H9 (cell line): ENCODE results near the gene E2F4. TPM values are rescaled to one million over a fixed set of nuclear protein-coding genes. Genes with fewer than 3 reads are reported as not detected.
A peak's percentile ranks its signal among the peaks of the same experiment; 100 is the strongest.

Experiments used
- DNase-seq: peaks from one replicate; pipeline ENCODE4 v3.0.0-alpha.2; 2017
- H2AFZ ChIP-seq: one replicate; pipeline ENCODE4 v1.6.1; 2013; ENCODE audit warnings: mild to moderate bottlenecking, low read length, control low read depth, moderate library complexity
- H2AK5ac ChIP-seq: 2 replicates; pipeline ENCODE4 v1.6.1; 2013; ENCODE audit warnings: low read length, control low read depth, mixed read lengths; ENCODE audit not compliant: insufficient read length
- H2BK120ac ChIP-seq: one replicate; pipeline ENCODE4 v1.6.1; 2013; ENCODE audit warnings: low read depth, mild to moderate bottlenecking, low read length, control low read depth, inconsistent platforms; ENCODE audit not compliant: poor library complexity, severe bottlenecking
- H2BK12ac ChIP-seq: 2 replicates; pipeline ENCODE4 v1.6.1; 2013; ENCODE audit warnings: low read length, control low read depth, mixed read lengths, low read depth; ENCODE audit not compliant: insufficient read length
- H2BK15ac ChIP-seq: 2 replicates; pipeline ENCODE4 v1.6.1; 2013; ENCODE audit warnings: low read depth, low read length, control low read depth
- H2BK20ac ChIP-seq: one replicate; pipeline ENCODE4 v1.6.1; 2013; ENCODE audit warnings: low read depth, mild to moderate bottlenecking, low read length, control low read depth, inconsistent platforms; ENCODE audit not compliant: poor library complexity, severe bottlenecking
- H2BK5ac ChIP-seq: 2 replicates; pipeline ENCODE4 v1.6.1; 2013; ENCODE audit warnings: low read length, control low read depth, mixed read lengths; ENCODE audit not compliant: insufficient read length
- H3K14ac ChIP-seq: 2 replicates; pipeline ENCODE4 v1.6.1; 2013; ENCODE audit warnings: low read length, control low read depth; ENCODE audit not compliant: insufficient read depth
- H3K18ac ChIP-seq: 2 replicates; pipeline ENCODE4 v1.6.1; 2013; ENCODE audit warnings: low read depth, mild to moderate bottlenecking, mixed read lengths, low read length, control low read depth; ENCODE audit not compliant: insufficient read length
- H3K23ac ChIP-seq: 2 replicates; pipeline ENCODE4 v1.6.1; 2013; ENCODE audit warnings: low read length, control low read depth, mixed read lengths, low read depth; ENCODE audit not compliant: insufficient read length
- H3K23me2 ChIP-seq: 2 replicates; pipeline ENCODE4 v1.6.1; 2013; ENCODE audit warnings: low read depth, mild to moderate bottlenecking, mixed read lengths, low read length, control low read depth; ENCODE audit not compliant: insufficient read length, poor library complexity, severe bottlenecking
- H3K27ac ChIP-seq: 2 replicates; pipeline ENCODE4 v1.5.1; 2013; ENCODE audit warnings: low read length, control low read depth, mixed read lengths, low read depth; ENCODE audit not compliant: insufficient read length
- H3K27me3 ChIP-seq: 2 replicates; pipeline ENCODE4 v1.6.1; 2013; ENCODE audit warnings: low read length, control low read depth, inconsistent platforms; ENCODE audit not compliant: insufficient read depth
- H3K4ac ChIP-seq: 2 replicates; pipeline ENCODE4 v1.6.1; 2013; ENCODE audit warnings: low read depth, mild to moderate bottlenecking, control low read depth, inconsistent platforms, low read length, moderate library complexity
- H3K4me1 ChIP-seq: 2 replicates; pipeline ENCODE4 v1.6.1; 2013; ENCODE audit warnings: low read length, control low read depth, inconsistent platforms; ENCODE audit not compliant: insufficient read depth
- H3K4me2 ChIP-seq: 2 replicates; pipeline ENCODE4 v1.6.1; 2013; ENCODE audit warnings: low read length, control low read depth, mixed read lengths; ENCODE audit not compliant: insufficient read length, insufficient read depth
- H3K56ac ChIP-seq: 2 replicates; pipeline ENCODE4 v1.6.1; 2013; ENCODE audit warnings: low read depth, mild to moderate bottlenecking, mixed read lengths, low read length, control low read depth; ENCODE audit not compliant: insufficient read length
- H3K79me1 ChIP-seq: 2 replicates; pipeline ENCODE4 v1.6.1; 2013; ENCODE audit warnings: low read depth, mild to moderate bottlenecking, moderate library complexity, low read length, control low read depth, inconsistent platforms; ENCODE audit not compliant: insufficient read depth, poor library complexity, severe bottlenecking
- H3K79me2 ChIP-seq: 2 replicates; pipeline ENCODE4 v1.6.1; 2013; ENCODE audit warnings: low read length, control low read depth, inconsistent platforms; ENCODE audit not compliant: insufficient read depth
- H3K9ac ChIP-seq: 2 replicates; pipeline ENCODE4 v1.6.1; 2013; ENCODE audit warnings: low read length, control low read depth, mixed read lengths; ENCODE audit not compliant: insufficient read length; ENCODE audit errors: extremely low read depth
- H3K9me3 ChIP-seq: one replicate; pipeline ENCODE4 v1.6.1; 2013; ENCODE audit warnings: low read depth, low read length, inconsistent platforms; ENCODE audit not compliant: control insufficient read depth
- H3T11ph ChIP-seq: one replicate; pipeline ENCODE4 v1.6.1; 2013; ENCODE audit warnings: mild to moderate bottlenecking, low read length, control low read depth, inconsistent platforms
- H4K20me1 ChIP-seq: one replicate; pipeline ENCODE4 v1.6.1; 2013; ENCODE audit not compliant: control insufficient read depth, insufficient read length, insufficient read depth
- H4K5ac ChIP-seq: 2 replicates; pipeline ENCODE4 v1.6.1; 2013; ENCODE audit warnings: low read depth, mild to moderate bottlenecking, mixed read lengths, low read length, control low read depth; ENCODE audit not compliant: insufficient read length
- H4K8ac ChIP-seq: replicated peaks from 2 replicates; pipeline ENCODE4 v1.6.1; 2013; ENCODE audit warnings: low read length, control low read depth, mixed read lengths, low read depth; ENCODE audit not compliant: insufficient read length
- H4K91ac ChIP-seq: 2 replicates; pipeline ENCODE4 v1.6.1; 2013; ENCODE audit warnings: low read depth, mild to moderate bottlenecking, moderate library complexity, mixed read lengths, low read length, control low read depth; ENCODE audit not compliant: insufficient read length
- H3K27ac Mint-ChIP-seq, 3 experiments: 2 replicates in 2 of 3; 3 replicates in 1 of 3; pipeline ENCODE4 v1.8.0; 2020 to 2021; ENCODE audit warnings: mixed read lengths in 3 of 3, mild to moderate bottlenecking in 1 of 3, moderate library complexity in 1 of 3
- H3K27me3 Mint-ChIP-seq: 2 replicates; pipeline ENCODE4 v1.8.0; 2021; ENCODE audit warnings: low read depth, mild to moderate bottlenecking, moderate library complexity, mixed read lengths
- H3K36me3 Mint-ChIP-seq, 3 experiments: 2 replicates in 2 of 3; 3 replicates in 1 of 3; pipeline ENCODE4 v1.8.0; 2020 to 2021; ENCODE audit warnings: low read depth in 3 of 3, mixed read lengths in 3 of 3; ENCODE audit not compliant: insufficient read depth in 1 of 3
- H3K4me1 Mint-ChIP-seq, 2 experiments: 2 replicates each; pipeline ENCODE4 v1.8.0; 2020; ENCODE audit warnings: mixed read lengths in 2 of 2
- H3K4me3 Mint-ChIP-seq, 2 experiments: 2 replicates in 1 of 2; 3 replicates in 1 of 2; pipeline ENCODE4 v1.8.0; 2020 to 2021; ENCODE audit warnings: mild to moderate bottlenecking in 2 of 2, mixed read lengths in 2 of 2, moderate library complexity in 1 of 2
- H3K9me3 Mint-ChIP-seq, 2 experiments: 2 replicates in 1 of 2; 3 replicates in 1 of 2; pipeline ENCODE4 v1.8.0; 2020; ENCODE audit warnings: mild to moderate bottlenecking in 2 of 2, mixed read lengths in 2 of 2, moderate library complexity in 1 of 2
- CTCF ChIP-seq: fragments of 200-600 bp; sonication (generic); conservative IDR thresholded peaks from 3 replicates; pipeline ENCODE4 v1.8.0; 2021; ENCODE audit warnings: antibody characterized with exemption, mild to moderate bottlenecking
- WGBS: extraction: QIAGEN DNeasy Blood & Tissue Kit; methylation state at CpG from one replicate; pipeline ENCODE4 v1.1.7; 2013; ENCODE audit warnings: missing lambda C conversion rate, low lambda C conversion rate, mixed read lengths; ENCODE audit not compliant: insufficient read length; ENCODE audit errors: extremely low coverage; 5-methylcytosine and 5-hydroxymethylcytosine counted together
- total RNA-seq: library from RNA; stranded (reverse); gene quantifications from 2 replicates; pipeline ENCODE4 v1.2.1, GENCODE V29; 2021

E2F4 gene
- total RNA-seq, 1 experiment from 2014 or later = 116 TPM

GRCh38 chr16:67191411-67191994, 452 bp upstream of the E2F4 start:
- H3K23ac ChIP-seq = no peak overlapping the region
- no peak overlapping the region for H4K91ac ChIP-seq
- Mint-ChIP-seq H3K4me3 (peak overlapping the region; percentile 86 to 93), H3K27me3 (peaks cover 8% of the 10 kb centered on the region), H3K9me3 (no peaks in the 10 kb centered on the region; a peak in 1 of 5 replicates), H3K36me3 (peaks cover 31 to 39% (median 37%) of the 10 kb centered on the region in 3 experiments), H3K4me1 (peaks cover 23 to 34% of the 10 kb centered on the region in 2 experiments), H3K27ac (no peak overlapping the region)
- no peaks in the 10 kb centered on the region for H3K4me1 ChIP-seq
- H3K27me3 ChIP-seq = no peaks in the 10 kb centered on the region; the same call in 1 of the 2 replicates
- H4K8ac ChIP-seq = no peak overlapping the region
- no peak overlapping the region for H3K18ac ChIP-seq
- no CpG with 5 or more reads among the region's 9 CpGs for WGBS
- peak overlapping the region; percentile 89 for H3K4me2 ChIP-seq
- no peak overlapping the region for H3T11ph ChIP-seq
- no peak overlapping the region for H3K4ac ChIP-seq
- H3K27ac ChIP-seq = no peak overlapping the region
- DNase-seq = no peak
- no peak overlapping the region for H3K56ac ChIP-seq
- H3K9ac ChIP-seq = no peak overlapping the region
- no peaks in the 10 kb centered on the region for H4K20me1 ChIP-seq
- no peak overlapping the region for H2BK5ac ChIP-seq
- H4K5ac ChIP-seq = no peak overlapping the region
- H3K9me3 ChIP-seq = no peaks in the 10 kb centered on the region
- H3K79me1 ChIP-seq = peaks cover 13% of the 10 kb centered on the region
- TF ChIP-seq CTCF = no peak
- no peak overlapping the region for H2BK12ac ChIP-seq
- no peak overlapping the region for H2AK5ac ChIP-seq
- no peak overlapping the region for H2BK20ac ChIP-seq
- no peak overlapping the region for H2BK120ac ChIP-seq
- no peak overlapping the region for H2AFZ ChIP-seq
- H3K79me2 ChIP-seq = peaks cover 13% of the 10 kb centered on the region; the same call in 1 of the 2 replicates
- peaks cover 8% of the 10 kb centered on the region for H3K23me2 ChIP-seq
- H2BK15ac ChIP-seq = no peak overlapping the region
- no peak overlapping the region for H3K14ac ChIP-seq
